T-helper 2 cell treated with Interferon-gamma antibody and Interleukin-4, amounts not matched to agents 5 μg/mL and 100 μg/mL, for 36 hours (primary cell): Measurements from ENCODE around the gene ATAD3B.
A peak's percentile ranks its signal among the peaks of the same experiment; 100 is the strongest.

ENCODE experiments used
- DNase-seq: peaks from one replicate; pipeline ENCODE4 v3.0.0; 2021; ENCODE audit warnings: low spot score
- H3K27ac Mint-ChIP-seq: one replicate; pipeline ENCODE4 v1.8.0; 2021; ENCODE audit warnings: mild to moderate bottlenecking, mixed read lengths
- H3K27me3 Mint-ChIP-seq: one replicate; pipeline ENCODE4 v1.8.0; 2021; ENCODE audit warnings: low read depth, mixed read lengths
- H3K36me3 Mint-ChIP-seq: one replicate; pipeline ENCODE4 v1.8.0; 2021; ENCODE audit warnings: low read depth, mixed read lengths
- H3K4me1 Mint-ChIP-seq: one replicate; pipeline ENCODE4 v1.8.0; 2021; ENCODE audit warnings: low read depth, mixed read lengths
- H3K4me3 Mint-ChIP-seq: one replicate; pipeline ENCODE4 v1.8.0; 2022; ENCODE audit warnings: mild to moderate bottlenecking, moderate library complexity, mixed read lengths
- H3K9me3 Mint-ChIP-seq: one replicate; pipeline ENCODE4 v1.8.0; 2021; ENCODE audit warnings: mixed read lengths

The ATAD3B gene

DNA sequence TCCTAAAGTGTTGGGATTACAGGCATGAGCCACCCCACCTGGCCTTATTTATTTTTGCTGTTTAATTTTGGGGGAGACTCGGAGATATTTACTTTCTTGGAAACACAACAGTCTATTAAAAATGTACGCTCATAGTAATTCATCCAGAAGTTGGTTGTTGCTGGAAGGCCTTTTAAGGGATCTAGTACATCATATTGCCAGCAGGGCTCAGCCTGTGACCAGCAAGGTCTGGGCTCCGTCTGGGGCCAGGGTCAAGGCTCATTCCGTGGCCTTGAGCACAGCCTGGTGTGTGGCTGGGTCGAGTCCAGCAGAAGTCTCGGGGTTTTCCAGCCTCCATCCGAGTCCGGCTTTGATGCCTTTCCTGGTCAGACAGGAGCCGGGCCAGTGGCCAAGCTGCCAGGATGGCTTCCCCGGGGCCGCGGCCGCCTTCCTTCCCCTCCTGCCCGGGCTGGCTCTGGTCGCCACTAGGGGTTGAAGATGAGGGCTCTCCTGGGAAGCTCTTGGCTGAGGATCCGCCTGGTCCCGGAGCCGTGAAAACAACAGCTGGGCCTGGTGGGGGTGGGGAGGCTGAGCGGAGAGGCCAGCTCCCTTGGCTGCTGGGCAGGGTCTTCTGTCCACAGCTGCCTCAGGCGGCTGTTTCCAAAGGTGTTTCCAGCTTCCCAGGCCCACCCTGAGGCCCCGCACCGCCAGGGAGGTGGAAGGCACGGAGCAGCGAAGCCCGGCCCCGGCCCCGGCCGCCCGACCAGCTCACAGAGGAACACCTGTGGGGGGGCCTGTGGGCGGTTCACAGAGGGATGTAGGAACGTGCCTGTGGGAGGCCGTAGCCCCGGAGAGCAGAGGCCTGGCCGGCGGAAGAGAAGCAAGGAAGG is 41.2 kb upstream of the ATAD3B start:
- DNase-seq = no peak
- peaks cover 18% of the 10 kb centered on the region for H3K27me3 Mint-ChIP-seq
- H3K36me3 Mint-ChIP-seq = no peaks in the 10 kb centered on the region
- no peaks in the 10 kb centered on the region for H3K9me3 Mint-ChIP-seq
- no peaks in the 10 kb centered on the region for H3K4me1 Mint-ChIP-seq
- H3K27ac Mint-ChIP-seq = no peak overlapping the region
- no peak overlapping the region for H3K4me3 Mint-ChIP-seq

DNA sequence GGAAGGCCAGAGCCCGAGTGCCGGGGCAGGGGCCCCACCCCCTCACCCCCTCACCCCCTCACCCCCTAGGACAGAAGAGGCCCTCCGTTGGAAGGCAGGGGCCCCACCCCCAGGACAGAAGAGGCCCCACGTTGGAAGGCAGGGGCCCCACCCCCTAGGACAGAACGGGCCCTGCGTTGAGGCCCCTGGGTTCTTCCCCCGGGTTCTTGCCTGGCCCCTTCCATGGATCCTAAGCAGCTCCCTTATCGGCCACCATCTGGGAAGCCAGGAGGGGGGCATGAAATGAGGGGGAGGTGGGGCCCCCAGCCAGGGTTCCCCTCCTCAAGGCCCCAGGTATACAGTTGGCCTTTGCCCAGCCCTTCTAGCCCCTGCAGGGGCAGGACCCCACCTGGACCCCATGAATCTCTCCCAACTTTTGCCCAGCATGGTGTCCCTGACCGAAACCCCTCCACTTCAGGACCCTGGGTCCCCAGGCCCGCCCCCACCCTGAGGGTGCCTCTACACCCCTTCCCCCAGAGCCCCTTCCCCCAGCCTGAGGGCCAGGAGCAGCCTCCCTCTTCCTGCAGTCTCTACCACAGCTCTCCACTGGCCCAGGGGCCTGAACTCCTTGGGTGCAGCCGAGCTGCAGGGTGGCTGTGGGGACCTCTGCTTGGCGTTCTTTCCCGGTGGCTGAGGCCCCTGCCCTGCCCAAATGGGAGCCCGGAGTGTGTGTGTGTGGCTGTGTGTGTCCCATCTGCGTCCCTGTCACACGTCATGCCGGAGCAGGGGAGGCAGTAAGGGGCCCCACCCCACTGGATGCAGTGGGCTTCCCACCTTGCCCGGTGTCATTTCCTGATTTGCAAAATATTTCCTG is 40.3 kb upstream of the ATAD3B start:
- peaks cover 18% of the 10 kb centered on the region for H3K27me3 Mint-ChIP-seq
- H3K9me3 Mint-ChIP-seq = no peaks in the 10 kb centered on the region
- DNase-seq = no peak
- no peaks in the 10 kb centered on the region for H3K36me3 Mint-ChIP-seq
- no peak overlapping the region for H3K4me3 Mint-ChIP-seq
- no peak overlapping the region for H3K27ac Mint-ChIP-seq
- no peaks in the 10 kb centered on the region for H3K4me1 Mint-ChIP-seq

- no peaks in the 10 kb centered on the region for H3K4me1 Mint-ChIP-seq
- no peak for DNase-seq
- no peak overlapping the region for H3K4me3 Mint-ChIP-seq
- no peaks in the 10 kb centered on the region for H3K9me3 Mint-ChIP-seq
- peaks cover 18% of the 10 kb centered on the region for H3K27me3 Mint-ChIP-seq
- H3K36me3 Mint-ChIP-seq = no peaks in the 10 kb centered on the region
- no peak overlapping the region for H3K27ac Mint-ChIP-seq
Measured at GRCh38 chr1:1431845-1432273, 39.7 kb upstream of the ATAD3B start.

DNA sequence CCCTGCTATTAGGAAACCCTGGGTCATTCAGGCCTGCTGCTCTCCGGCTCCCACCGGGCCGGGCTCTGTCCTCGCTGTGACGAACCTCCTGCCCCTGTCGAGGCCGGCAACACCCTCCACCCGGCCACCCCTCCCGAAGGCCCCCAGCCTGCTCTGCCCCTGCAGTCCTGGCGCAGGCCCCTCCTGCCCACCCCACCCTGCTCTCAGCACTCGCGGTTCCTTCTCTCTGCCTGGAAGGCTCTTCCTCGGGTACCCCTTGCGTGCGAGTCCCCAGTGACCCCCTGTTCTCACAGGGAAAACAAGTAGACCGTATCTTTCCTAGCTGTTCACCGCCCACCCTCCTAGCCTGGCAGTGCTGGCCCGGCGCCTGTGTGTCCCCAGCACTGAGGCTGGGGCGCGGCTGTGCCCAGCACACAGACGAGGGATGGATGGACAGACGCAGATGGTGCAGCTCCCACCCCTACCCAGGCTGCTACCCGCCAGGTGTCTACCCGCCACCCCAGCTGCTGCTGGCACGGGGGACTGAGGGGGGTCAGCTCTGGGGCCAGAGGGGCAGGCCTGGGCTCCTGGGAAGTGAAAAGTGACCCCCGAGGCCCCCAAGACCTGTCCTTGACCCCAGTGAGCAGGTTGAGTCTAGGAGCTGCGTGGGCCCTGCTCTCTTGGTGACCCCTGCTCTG is 39.2 kb upstream of the ATAD3B start:
- no peaks in the 10 kb centered on the region for H3K4me1 Mint-ChIP-seq
- no peaks in the 10 kb centered on the region for H3K9me3 Mint-ChIP-seq
- H3K27ac Mint-ChIP-seq = no peak overlapping the region
- H3K36me3 Mint-ChIP-seq = no peaks in the 10 kb centered on the region
- DNase-seq = no peak
- no peak overlapping the region for H3K4me3 Mint-ChIP-seq
- peaks cover 18% of the 10 kb centered on the region for H3K27me3 Mint-ChIP-seq

GRCh38 chr1:1432951-1433803 is 38.4 kb upstream of the ATAD3B start:
- H3K4me3 Mint-ChIP-seq = no peak overlapping the region
- H3K27me3 Mint-ChIP-seq = peaks cover 18% of the 10 kb centered on the region
- no peaks in the 10 kb centered on the region for H3K36me3 Mint-ChIP-seq
- no peaks in the 10 kb centered on the region for H3K4me1 Mint-ChIP-seq
- DNase-seq = no peak
- H3K27ac Mint-ChIP-seq = no peak overlapping the region
- H3K9me3 Mint-ChIP-seq = no peaks in the 10 kb centered on the region

DNA sequence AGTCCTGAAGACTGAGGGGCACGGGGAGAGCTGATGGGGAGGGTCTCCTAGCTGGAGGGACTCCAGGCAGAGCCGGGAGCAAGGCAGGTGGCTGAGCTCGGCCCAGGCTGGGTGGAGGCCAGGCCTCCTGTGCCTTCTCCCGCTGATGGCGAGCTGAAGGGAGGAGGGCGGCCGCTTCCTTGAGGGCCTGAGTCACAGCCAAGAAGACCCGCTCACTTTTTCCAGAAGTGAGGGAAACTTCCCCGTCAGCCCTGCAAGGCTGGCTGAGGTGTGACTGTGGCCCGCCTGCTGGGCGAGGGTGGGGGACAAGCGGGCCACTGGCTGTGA is 37.8 kb upstream of the ATAD3B start:
- Mint-ChIP-seq H3K27ac (no peak overlapping the region), H3K4me3 (no peak overlapping the region)
- DNase-seq = peak; percentile 73

DNA sequence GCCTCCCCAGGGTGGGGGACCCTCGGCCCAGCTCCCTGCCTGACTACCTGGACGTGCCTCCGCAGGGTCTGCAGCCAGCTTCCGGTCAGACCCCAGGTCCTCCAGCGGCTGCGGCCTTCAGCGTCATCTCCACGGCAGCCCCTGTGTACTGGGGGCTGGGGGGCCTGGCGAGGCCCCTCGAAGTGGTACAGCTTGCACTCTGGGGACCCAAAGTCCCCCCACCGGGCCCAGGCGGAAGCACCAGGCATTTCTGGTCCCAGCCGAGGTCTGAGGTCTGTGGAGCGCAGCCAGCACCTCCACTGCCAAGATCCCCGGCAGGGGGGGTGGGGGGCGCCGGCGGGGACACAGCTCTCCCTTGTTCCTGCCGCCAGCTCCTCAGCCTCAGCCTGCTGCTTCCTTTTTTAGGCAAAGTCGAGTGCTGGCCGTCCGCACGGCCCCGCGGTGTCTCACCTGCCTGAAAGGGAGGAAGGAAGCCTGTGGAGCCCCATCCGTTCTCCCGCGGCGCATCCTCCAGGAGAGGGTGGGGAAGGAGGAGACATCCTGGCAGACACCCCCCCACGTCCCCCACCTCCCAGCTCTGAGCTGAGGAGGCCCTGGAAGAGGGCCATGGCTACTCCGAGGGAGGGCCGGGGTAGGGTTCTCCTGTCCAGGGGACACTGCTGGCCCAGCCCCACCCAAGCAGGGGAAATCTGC is 37.3 kb upstream of the ATAD3B start:
- Mint-ChIP-seq H3K27me3 (peaks cover 14% of the 10 kb centered on the region), H3K36me3 (no peaks in the 10 kb centered on the region), H3K4me1 (no peaks in the 10 kb centered on the region), H3K4me3 (no peak overlapping the region), H3K9me3 (no peaks in the 10 kb centered on the region), H3K27ac (no peak overlapping the region)
- no peak for DNase-seq

More for the DNA sequence above, 37.8 kb upstream of the ATAD3B start:
- no peaks in the 10 kb centered on the region for H3K4me1 Mint-ChIP-seq
- peaks cover 14% of the 10 kb centered on the region for H3K27me3 Mint-ChIP-seq
- no peaks in the 10 kb centered on the region for H3K9me3 Mint-ChIP-seq
- no peaks in the 10 kb centered on the region for H3K36me3 Mint-ChIP-seq

GRCh38 chr1:1434824-1435105 is 36.8 kb upstream of the ATAD3B start:
- Mint-ChIP-seq H3K27me3 (peaks cover 12% of the 10 kb centered on the region), H3K4me1 (no peaks in the 10 kb centered on the region), H3K36me3 (no peaks in the 10 kb centered on the region), H3K27ac (no peak overlapping the region), H3K9me3 (no peaks in the 10 kb centered on the region), H3K4me3 (peak overlapping the region; percentile 52)
- no peak for DNase-seq

GRCh38 chr1:1435106-1435903 is 36.3 kb upstream of the ATAD3B start, which contains the start of gene VWA1:
Gene VWA1, plus strand, starts transcription at chr1:1435690. Its CDS starts 59 bp downstream, at chr1:1435749.
- H3K4me1 Mint-ChIP-seq = no peaks in the 10 kb centered on the region
- H3K36me3 Mint-ChIP-seq = no peaks in the 10 kb centered on the region
- H3K27me3 Mint-ChIP-seq = peaks cover 8% of the 10 kb centered on the region
- peak within 1 kb of the TSS; percentile 45 for H3K27ac Mint-ChIP-seq
- peak; percentile 72 for DNase-seq
- peak within 1 kb of the TSS; percentile 59 for H3K4me3 Mint-ChIP-seq
- no peaks in the 10 kb centered on the region for H3K9me3 Mint-ChIP-seq

GRCh38 chr1:1435911-1436629 is 35.5 kb upstream of the ATAD3B start:
- H3K4me3 Mint-ChIP-seq = peak overlapping the region; percentile 59
- no peak overlapping the region for H3K27ac Mint-ChIP-seq
- no peak for DNase-seq
- no peaks in the 10 kb centered on the region for H3K9me3 Mint-ChIP-seq
- H3K4me1 Mint-ChIP-seq = peaks cover 3% of the 10 kb centered on the region
- H3K36me3 Mint-ChIP-seq = no peaks in the 10 kb centered on the region
- H3K27me3 Mint-ChIP-seq = peaks cover 8% of the 10 kb centered on the region

GRCh38 chr1:1436630-1437032 is 34.9 kb upstream of the ATAD3B start:
- H3K4me1 Mint-ChIP-seq = peaks cover 3% of the 10 kb centered on the region
- no peaks in the 10 kb centered on the region for H3K9me3 Mint-ChIP-seq
- DNase-seq = no peak
- H3K27ac Mint-ChIP-seq = no peak overlapping the region
- no peaks in the 10 kb centered on the region for H3K36me3 Mint-ChIP-seq
- no peak overlapping the region for H3K4me3 Mint-ChIP-seq
- H3K27me3 Mint-ChIP-seq = peaks cover 8% of the 10 kb centered on the region
